DND-41 (cell line): ENCODE data around the gene LY9.

Source experiments
- EZH2 ChIP-seq: IDR thresholded peaks from 3 replicates; pipeline ENCODE4 v1.6.1; 2012; ENCODE audit warnings: borderline replicate concordance, low read depth, mild to moderate bottlenecking, moderate library complexity, low read length, inconsistent platforms; ENCODE audit not compliant: severe bottlenecking
- TF ChIP-seq, protein P1 (sequence below): IDR thresholded peaks from 2 replicates; pipeline ENCODE4 v1.5.1; 2012; ENCODE audit warnings: borderline replicate concordance, low read length, moderate library complexity, mild to moderate bottlenecking; ENCODE audit not compliant: poor library complexity, severe bottlenecking; ENCODE audit errors: extremely low read depth

DNA sequence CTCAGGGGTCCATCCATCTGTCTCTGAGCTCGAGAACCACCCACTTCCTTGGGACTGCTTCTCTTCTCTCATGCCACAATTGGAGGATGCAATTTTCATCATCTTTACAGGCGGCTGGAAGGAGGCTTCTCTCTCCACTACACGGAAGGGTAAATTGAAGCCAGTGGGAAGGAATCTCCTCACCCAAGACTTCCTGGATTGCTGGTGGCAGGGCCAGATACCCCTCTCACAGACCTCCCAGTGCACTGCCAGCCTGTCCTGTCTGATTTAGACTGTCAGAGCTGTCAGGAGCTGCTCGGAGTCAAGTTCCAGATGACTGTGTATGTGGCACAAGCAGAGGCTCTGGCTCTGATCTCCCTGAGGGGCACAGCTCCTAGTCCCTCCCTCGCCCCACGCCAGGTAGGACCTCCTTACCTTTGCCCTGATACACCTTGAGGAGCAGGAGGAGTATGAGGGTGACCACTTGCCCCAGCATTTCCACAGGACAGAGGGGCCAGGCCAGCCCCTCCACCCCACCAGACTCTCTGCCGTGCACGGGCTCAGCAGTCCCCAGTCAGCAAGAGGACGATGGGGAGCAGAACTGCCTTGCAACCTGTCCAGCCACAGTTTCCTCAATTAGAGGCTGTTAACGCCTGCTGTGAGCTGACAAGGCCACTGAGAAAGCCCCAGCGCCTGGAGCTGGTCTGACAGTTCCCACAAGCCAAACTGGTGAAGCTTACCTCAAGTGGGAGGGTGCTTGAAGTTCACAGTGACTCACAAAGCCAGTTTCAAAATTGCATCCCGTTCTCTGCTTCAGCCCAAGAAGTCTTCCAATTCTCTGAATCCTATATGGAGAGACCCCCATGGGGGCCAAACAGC, 66.5 kb downstream of the LY9 start, which contains the start of gene CD244:
- TF ChIP-seq, protein P1, sequence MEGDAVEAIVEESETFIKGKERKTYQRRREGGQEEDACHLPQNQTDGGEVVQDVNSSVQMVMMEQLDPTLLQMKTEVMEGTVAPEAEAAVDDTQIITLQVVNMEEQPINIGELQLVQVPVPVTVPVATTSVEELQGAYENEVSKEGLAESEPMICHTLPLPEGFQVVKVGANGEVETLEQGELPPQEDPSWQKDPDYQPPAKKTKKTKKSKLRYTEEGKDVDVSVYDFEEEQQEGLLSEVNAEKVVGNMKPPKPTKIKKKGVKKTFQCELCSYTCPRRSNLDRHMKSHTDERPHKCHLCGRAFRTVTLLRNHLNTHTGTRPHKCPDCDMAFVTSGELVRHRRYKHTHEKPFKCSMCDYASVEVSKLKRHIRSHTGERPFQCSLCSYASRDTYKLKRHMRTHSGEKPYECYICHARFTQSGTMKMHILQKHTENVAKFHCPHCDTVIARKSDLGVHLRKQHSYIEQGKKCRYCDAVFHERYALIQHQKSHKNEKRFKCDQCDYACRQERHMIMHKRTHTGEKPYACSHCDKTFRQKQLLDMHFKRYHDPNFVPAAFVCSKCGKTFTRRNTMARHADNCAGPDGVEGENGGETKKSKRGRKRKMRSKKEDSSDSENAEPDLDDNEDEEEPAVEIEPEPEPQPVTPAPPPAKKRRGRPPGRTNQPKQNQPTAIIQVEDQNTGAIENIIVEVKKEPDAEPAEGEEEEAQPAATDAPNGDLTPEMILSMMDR: no peak
- no peak for TF ChIP-seq EZH2
